Vagina (tissue), 2 donors: ENCODE measurements around the gene PRKAR1B.
A peak's percentile ranks its signal among the peaks of the same experiment; 100 is the strongest.

Experiments
- POLR2A ChIP-seq, 2 donors: fragments of 450-650 bp; IDR thresholded peaks; one replicate each; pipeline ENCODE4 v1.6.1; 2017; ENCODE audit warnings: antibody characterized with exemption in 2 of 2, mild to moderate bottlenecking in 2 of 2, moderate library complexity in 2 of 2
- POLR2AphosphoS5 ChIP-seq, 2 donors: sonication (generic); formaldehyde crosslinking; IDR thresholded peaks; one replicate each; pipeline ENCODE4 v1.9.0; 2017; ENCODE audit warnings: antibody characterized with exemption in 2 of 2, mild to moderate bottlenecking in 2 of 2, low read depth in 1 of 2; ENCODE audit not compliant: insufficient read depth in 1 of 2
- TF ChIP-seq, protein P1 (sequence below), 3 experiments: fragments of 450-650 bp in 2 of 3; fragments of 200-600 bp in 1 of 3; sonication (generic) in 1 of 3; IDR thresholded peaks; one replicate each; pipeline ENCODE4 v1.5.1; 2017 to 2019; ENCODE audit warnings: antibody characterized with exemption in 3 of 3, mild to moderate bottlenecking in 2 of 3, moderate library complexity in 2 of 3

DNA sequence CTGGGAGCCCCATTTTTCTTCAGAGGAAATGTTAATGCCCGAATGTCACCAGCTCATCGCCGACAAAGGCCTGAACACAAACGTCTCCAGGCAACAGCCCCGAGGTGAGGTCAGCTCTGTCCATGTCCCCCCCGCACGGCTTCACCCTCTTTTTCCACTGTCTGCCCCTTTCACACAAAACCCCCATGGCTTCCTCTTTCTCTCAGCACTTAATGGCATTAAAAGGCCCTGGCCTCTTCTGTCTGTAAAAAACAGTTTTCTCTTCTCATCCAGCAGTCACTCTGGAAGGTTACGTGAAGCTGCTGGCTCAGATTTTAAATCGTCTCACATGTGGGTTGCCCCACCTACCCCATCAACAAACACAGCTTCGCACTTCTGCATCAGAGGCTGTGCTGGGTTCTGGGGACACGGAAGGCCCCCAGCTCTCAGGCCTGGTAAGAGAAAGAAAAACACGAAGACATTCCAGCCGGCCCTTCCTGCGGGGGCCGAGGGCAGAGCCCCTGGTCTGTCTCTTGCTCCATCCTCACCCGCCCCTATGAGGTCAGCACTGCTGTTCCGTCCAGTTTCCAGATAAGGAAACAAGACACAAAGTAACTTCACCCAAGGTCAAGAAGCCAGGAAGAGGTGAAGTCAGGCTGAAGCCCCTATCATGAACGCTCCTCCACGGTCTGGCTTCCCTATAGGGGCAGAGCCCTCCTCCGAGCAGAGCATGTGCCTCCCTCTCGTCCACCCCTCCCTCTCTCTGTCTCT lies 116.4 kb downstream of the PRKAR1B start:
- TF ChIP-seq, protein P1, sequence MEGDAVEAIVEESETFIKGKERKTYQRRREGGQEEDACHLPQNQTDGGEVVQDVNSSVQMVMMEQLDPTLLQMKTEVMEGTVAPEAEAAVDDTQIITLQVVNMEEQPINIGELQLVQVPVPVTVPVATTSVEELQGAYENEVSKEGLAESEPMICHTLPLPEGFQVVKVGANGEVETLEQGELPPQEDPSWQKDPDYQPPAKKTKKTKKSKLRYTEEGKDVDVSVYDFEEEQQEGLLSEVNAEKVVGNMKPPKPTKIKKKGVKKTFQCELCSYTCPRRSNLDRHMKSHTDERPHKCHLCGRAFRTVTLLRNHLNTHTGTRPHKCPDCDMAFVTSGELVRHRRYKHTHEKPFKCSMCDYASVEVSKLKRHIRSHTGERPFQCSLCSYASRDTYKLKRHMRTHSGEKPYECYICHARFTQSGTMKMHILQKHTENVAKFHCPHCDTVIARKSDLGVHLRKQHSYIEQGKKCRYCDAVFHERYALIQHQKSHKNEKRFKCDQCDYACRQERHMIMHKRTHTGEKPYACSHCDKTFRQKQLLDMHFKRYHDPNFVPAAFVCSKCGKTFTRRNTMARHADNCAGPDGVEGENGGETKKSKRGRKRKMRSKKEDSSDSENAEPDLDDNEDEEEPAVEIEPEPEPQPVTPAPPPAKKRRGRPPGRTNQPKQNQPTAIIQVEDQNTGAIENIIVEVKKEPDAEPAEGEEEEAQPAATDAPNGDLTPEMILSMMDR (IDR thresholded peaks at IDR 0.05), result no peak
- TF ChIP-seq POLR2A (IDR thresholded peaks at IDR 0.05) (no peak), POLR2AphosphoS5 (IDR thresholded peaks at IDR 0.05; ENCODE audit: insufficient read depth in 1 of 2, low read depth in 1 of 2) (peak; percentile 23 to 43)
